Measurements from ENCODE around the gene LPO. TPM values are rescaled to one million over a fixed set of nuclear protein-coding genes. Genes with fewer than 3 reads are reported as not detected.

Gene LPO
- total RNA-seq, 1 experiment from 2014 or later: 0.20 TPM

DNA sequence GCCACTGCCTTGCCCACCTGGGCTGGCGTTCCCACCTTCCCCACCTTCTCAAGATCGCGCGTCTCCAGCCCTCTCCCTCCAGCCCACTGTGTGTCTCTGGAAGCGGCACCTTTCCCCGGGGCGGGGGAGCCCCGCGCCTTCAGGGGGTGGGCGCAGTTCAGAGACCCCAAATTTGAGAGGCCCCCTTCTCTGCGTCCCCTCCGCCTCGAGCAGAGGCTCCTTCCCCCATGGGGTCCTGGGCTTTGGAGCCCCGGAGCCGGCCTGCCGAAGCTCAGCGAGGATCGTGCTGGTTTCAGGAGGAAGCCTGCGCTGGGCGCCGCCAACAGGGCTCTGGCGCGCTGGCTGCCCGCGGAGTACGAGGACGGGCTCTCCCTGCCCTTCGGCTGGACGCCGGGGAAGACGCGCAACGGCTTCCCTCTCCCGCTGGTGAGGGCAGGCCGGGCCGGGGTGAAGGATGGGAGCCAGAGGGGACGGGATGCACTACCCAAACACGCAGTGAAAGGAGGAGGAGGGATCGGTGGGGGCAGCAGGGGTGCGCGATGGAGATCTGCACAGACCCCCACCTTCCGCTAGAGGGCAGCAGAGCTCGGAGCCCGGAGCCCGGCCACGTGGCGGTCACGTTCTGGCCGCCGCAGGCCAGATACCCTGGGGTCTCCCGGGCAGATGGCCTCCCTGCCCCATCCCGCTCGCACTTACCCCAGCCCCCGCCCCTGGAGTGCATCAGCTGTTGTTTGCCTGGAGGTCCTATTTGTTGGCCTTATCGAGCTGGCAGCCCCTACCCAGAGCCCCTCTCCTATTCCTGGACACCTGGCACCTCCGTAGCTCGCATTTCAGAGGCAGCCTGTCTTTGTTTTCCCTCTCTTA lies 11.1 kb downstream of the LPO start:
- Mint-ChIP-seq H3K27me3 (ENCODE audit: low read depth) (peaks cover 94% of the 10 kb centered on the region), H3K27ac (no peak overlapping the region), H3K36me3 (peaks cover 5% of the 10 kb centered on the region), H3K9me3 (peaks cover 7% of the 10 kb centered on the region), H3K4me3 (peak overlapping the region; percentile 56), H3K4me1 (peaks cover 11% of the 10 kb centered on the region)
- ChIA-PET CTCF (interaction anchor here (0.6 to 2.0 kb wide), 35 partner anchors 10 to 1383 kb away, joined by 3 to 31 read pairs (median 5); partner anchors contain the start of genes HSF5, LPO, MKS1 and RNF43), POLR2A (interaction anchor here (0.6 kb wide), 1 partner anchor 434 kb away, joined by 4 read pairs; no protein-coding TSS in a partner anchor)
- ATAC-seq (peak; percentile 84), DNase-seq (ENCODE audit: low spot score) (peak; percentile 82)
- peak; percentile 98 for TF ChIP-seq ARID4B (CRISPR knock-in tag; IDR thresholded peaks at IDR 0.05; ENCODE audit: borderline replicate concordance)
- TF ChIP-seq FOXK1 (CRISPR knock-in tag; IDR thresholded peaks at IDR 0.05): peak; percentile 97
- TF ChIP-seq, protein P1, sequence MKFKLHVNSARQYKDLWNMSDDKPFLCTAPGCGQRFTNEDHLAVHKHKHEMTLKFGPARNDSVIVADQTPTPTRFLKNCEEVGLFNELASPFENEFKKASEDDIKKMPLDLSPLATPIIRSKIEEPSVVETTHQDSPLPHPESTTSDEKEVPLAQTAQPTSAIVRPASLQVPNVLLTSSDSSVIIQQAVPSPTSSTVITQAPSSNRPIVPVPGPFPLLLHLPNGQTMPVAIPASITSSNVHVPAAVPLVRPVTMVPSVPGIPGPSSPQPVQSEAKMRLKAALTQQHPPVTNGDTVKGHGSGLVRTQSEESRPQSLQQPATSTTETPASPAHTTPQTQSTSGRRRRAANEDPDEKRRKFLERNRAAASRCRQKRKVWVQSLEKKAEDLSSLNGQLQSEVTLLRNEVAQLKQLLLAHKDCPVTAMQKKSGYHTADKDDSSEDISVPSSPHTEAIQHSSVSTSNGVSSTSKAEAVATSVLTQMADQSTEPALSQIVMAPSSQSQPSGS (CRISPR knock-in tag; IDR thresholded peaks at IDR 0.05; ENCODE audit: borderline replicate concordance, low read depth): peak; percentile 86
- TF ChIP-seq CDX4 (CRISPR knock-in tag; IDR thresholded peaks at IDR 0.05; ENCODE audit: borderline replicate concordance): no peak
- TF ChIP-seq PRRX2 (CRISPR knock-in tag; IDR thresholded peaks at IDR 0.05): no peak
- TF ChIP-seq ZNF416 (CRISPR knock-in tag; IDR thresholded peaks at IDR 0.05): no peak
- no peak for TF ChIP-seq TCF7 (CRISPR knock-in tag; IDR thresholded peaks at IDR 0.05; ENCODE audit: low read depth)
- peak; percentile 98 for TF ChIP-seq CREB1 (CRISPR knock-in tag; IDR thresholded peaks at IDR 0.05)
- peak; percentile 97 for TF ChIP-seq NFE2L1 (CRISPR knock-in tag; IDR thresholded peaks at IDR 0.05)
- TF ChIP-seq SOX15 (CRISPR knock-in tag; IDR thresholded peaks at IDR 0.05): no peak
- no peak for TF ChIP-seq ZNF671 (CRISPR knock-in tag; IDR thresholded peaks at IDR 0.05)
- no peak for TF ChIP-seq ZNF423 (CRISPR knock-in tag; IDR thresholded peaks at IDR 0.05)
- TF ChIP-seq, protein P2, sequence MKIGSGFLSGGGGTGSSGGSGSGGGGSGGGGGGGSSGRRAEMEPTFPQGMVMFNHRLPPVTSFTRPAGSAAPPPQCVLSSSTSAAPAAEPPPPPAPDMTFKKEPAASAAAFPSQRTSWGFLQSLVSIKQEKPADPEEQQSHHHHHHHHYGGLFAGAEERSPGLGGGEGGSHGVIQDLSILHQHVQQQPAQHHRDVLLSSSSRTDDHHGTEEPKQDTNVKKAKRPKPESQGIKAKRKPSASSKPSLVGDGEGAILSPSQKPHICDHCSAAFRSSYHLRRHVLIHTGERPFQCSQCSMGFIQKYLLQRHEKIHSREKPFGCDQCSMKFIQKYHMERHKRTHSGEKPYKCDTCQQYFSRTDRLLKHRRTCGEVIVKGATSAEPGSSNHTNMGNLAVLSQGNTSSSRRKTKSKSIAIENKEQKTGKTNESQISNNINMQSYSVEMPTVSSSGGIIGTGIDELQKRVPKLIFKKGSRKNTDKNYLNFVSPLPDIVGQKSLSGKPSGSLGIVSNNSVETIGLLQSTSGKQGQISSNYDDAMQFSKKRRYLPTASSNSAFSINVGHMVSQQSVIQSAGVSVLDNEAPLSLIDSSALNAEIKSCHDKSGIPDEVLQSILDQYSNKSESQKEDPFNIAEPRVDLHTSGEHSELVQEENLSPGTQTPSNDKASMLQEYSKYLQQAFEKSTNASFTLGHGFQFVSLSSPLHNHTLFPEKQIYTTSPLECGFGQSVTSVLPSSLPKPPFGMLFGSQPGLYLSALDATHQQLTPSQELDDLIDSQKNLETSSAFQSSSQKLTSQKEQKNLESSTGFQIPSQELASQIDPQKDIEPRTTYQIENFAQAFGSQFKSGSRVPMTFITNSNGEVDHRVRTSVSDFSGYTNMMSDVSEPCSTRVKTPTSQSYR (CRISPR knock-in tag; IDR thresholded peaks at IDR 0.05): peak; percentile 97
- TF ChIP-seq JAZF1 (CRISPR knock-in tag; IDR thresholded peaks at IDR 0.05): no peak
- TF ChIP-seq GRHL2 (CRISPR knock-in tag; IDR thresholded peaks at IDR 0.05; ENCODE audit: insufficient replicate concordance, severe bottlenecking): no peak
- TF ChIP-seq ATF3 (CRISPR knock-in tag; conservative IDR thresholded peaks at IDR 0.05): peak; percentile 86; the same call in 1 of the 2 replicates
- 0 out of 2 replicates have a peak, but pooled peaks have one; percentile 68 for TF ChIP-seq CBFB (CRISPR knock-in tag; IDR thresholded peaks at IDR 0.05; ENCODE audit: low read depth)
- TF ChIP-seq, protein P3, sequence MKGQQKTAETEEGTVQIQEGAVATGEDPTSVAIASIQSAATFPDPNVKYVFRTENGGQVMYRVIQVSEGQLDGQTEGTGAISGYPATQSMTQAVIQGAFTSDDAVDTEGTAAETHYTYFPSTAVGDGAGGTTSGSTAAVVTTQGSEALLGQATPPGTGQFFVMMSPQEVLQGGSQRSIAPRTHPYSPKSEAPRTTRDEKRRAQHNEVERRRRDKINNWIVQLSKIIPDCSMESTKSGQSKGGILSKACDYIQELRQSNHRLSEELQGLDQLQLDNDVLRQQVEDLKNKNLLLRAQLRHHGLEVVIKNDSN (CRISPR knock-in tag; IDR thresholded peaks at IDR 0.05): peak; percentile 91
- peak; percentile 96 for TF ChIP-seq MYBL2 (CRISPR knock-in tag; IDR thresholded peaks at IDR 0.05)
- TF ChIP-seq, protein P4, sequence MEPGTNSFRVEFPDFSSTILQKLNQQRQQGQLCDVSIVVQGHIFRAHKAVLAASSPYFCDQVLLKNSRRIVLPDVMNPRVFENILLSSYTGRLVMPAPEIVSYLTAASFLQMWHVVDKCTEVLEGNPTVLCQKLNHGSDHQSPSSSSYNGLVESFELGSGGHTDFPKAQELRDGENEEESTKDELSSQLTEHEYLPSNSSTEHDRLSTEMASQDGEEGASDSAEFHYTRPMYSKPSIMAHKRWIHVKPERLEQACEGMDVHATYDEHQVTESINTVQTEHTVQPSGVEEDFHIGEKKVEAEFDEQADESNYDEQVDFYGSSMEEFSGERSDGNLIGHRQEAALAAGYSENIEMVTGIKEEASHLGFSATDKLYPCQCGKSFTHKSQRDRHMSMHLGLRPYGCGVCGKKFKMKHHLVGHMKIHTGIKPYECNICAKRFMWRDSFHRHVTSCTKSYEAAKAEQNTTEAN (CRISPR knock-in tag; IDR thresholded peaks at IDR 0.05): peak; percentile 99
